A673 (cell line): ENCODE measurements around the gene NAA10.

ENCODE experiments used
- CTCF ChIP-seq: fragments of 300-800, 200-600 bp; sonication (generic); conservative IDR thresholded peaks from 2 replicates; pipeline ENCODE4 v1.5.1; 2017; ENCODE audit warnings: low read depth, mild to moderate bottlenecking, antibody characterized with exemption, low read length, moderate library complexity, mixed read lengths
- EZH2 ChIP-seq: fragments of 200-600 bp; sonication (generic); IDR thresholded peaks from 2 replicates; pipeline ENCODE4 v1.6.1; 2017; ENCODE audit warnings: borderline replicate concordance, low read depth, mild to moderate bottlenecking, mixed read lengths, antibody characterized with exemption, low read length; ENCODE audit not compliant: poor library complexity, severe bottlenecking

DNA sequence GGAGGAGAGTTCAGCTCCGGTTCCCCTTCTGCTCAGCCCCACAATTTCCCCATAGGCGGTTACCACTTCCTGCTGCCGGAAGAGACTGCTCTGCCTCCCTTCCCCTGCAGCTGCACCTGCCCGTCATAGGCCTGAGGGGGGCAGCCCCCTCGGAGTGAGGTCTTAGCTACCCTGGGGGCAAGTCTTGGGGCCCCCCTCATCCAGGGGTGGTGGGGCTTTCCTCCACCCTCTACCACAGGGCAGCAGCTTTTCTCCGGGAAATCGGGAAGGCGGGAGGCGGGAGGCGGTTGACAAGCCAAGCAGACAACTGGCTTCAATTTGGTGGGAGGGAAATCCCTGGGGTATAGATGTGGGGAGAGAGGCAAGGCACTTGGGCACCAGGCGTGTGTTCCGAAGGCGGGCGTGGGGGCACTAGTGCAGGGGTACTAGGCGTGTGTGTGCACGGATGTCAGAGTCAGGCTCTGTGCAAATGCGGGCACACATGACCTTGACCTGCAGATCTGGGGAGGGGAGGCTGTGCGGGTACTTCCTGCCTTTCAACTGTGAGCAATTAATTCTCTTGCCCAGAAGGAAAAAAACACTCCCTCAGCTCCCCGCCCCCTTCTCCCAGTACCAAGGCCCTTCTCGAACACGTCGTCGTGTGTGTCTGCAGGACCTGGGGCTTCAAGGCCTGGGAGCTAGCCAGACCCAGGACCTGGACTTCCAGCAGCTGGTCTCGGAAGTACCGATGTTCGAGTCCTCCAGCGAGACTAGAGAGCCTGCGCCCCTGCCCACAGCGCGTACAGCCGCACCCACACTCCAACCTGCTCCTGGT is 7.8 kb downstream of the NAA10 start:
- no peak for TF ChIP-seq CTCF
- no peak for TF ChIP-seq EZH2
